SU-DHL-6 (cell line): ENCODE data around the gene SYTL1.
A peak's percentile ranks its signal among the peaks of the same experiment; 100 is the strongest.

Experiments
- H2AFZ ChIP-seq: fragments of 200-600 bp; sonication (generic); 2 replicates; pipeline ENCODE4 v1.6.1; 2014; ENCODE audit warnings: low read depth, mild to moderate bottlenecking, moderate library complexity, mixed read lengths, antibody characterized with exemption, low read length; ENCODE audit not compliant: severe bottlenecking
- H3F3A ChIP-seq: fragments of 200-600 bp; shearing (Covaris generic); 2 replicates; pipeline ENCODE4 v1.6.0; 2016; ENCODE audit warnings: antibody characterized with exemption, mild to moderate bottlenecking; ENCODE audit not compliant: insufficient read depth
- H3K27ac ChIP-seq: fragments of 200-600 bp; sonication (generic); 2 replicates; pipeline ENCODE4 v1.5.1; 2016; ENCODE audit warnings: low read depth, mild to moderate bottlenecking, low read length, moderate library complexity, mixed read lengths
- H3K27me3 ChIP-seq: fragments of 200-600 bp; sonication (generic), shearing (Covaris generic); 2 replicates; pipeline ENCODE4 v1.6.0; 2014; ENCODE audit warnings: mild to moderate bottlenecking, low read length
- H3K36me3 ChIP-seq: fragments of 200-600 bp; sonication (generic); 2 replicates; pipeline ENCODE4 v1.6.1; 2014; ENCODE audit warnings: mild to moderate bottlenecking, low read length, mixed read lengths
- H3K4me2 ChIP-seq: fragments of 300-600, 200-600 bp; shearing (Covaris generic), sonication (generic); 2 replicates; pipeline ENCODE4 v1.6.0; 2014; ENCODE audit warnings: low read length, low read depth, mild to moderate bottlenecking; ENCODE audit not compliant: poor library complexity, severe bottlenecking
- H3K4me3 ChIP-seq: fragments of 200-600 bp; sonication (generic); 2 replicates; pipeline ENCODE4 v1.5.1; 2014; ENCODE audit warnings: antibody characterized with exemption, low read length, mild to moderate bottlenecking, mixed read lengths; ENCODE audit not compliant: insufficient read depth, poor library complexity, severe bottlenecking
- H3K79me2 ChIP-seq: fragments of 200-600 bp; sonication (generic); 2 replicates; pipeline ENCODE4 v1.6.1; 2014; ENCODE audit warnings: mild to moderate bottlenecking, low read length, moderate library complexity; ENCODE audit not compliant: insufficient read depth
- H3K9ac ChIP-seq: fragments of 200-600 bp; sonication (generic); 2 replicates; pipeline ENCODE4 v1.7.0; 2014; ENCODE audit warnings: mild to moderate bottlenecking, low read length
- H3K9me2 ChIP-seq: fragments of 200-600 bp; sonication (generic); replicated peaks from 2 replicates; pipeline ENCODE4 v1.6.1; 2014; ENCODE audit warnings: low read length; ENCODE audit not compliant: insufficient read depth
- H3K9me3 ChIP-seq: fragments of 200-600 bp; sonication (generic); 2 replicates; pipeline ENCODE4 v1.6.1; 2014; ENCODE audit warnings: low read length, mixed read lengths; ENCODE audit not compliant: insufficient read depth
- H4K20me1 ChIP-seq: fragments of 200-600 bp; sonication (generic); 2 replicates; pipeline ENCODE4 v1.6.1; 2014; ENCODE audit warnings: low read depth, mild to moderate bottlenecking, antibody characterized with exemption, low read length, moderate library complexity, mixed read lengths
- CTCF ChIP-seq: fragments of 200-600 bp; sonication (generic); IDR thresholded peaks from one replicate; pipeline ENCODE4 v1.5.1; 2017; ENCODE audit warnings: antibody characterized with exemption, mild to moderate bottlenecking, low read length, moderate library complexity; ENCODE audit not compliant: insufficient read depth, poor library complexity, severe bottlenecking
- EZH2phosphoT487 ChIP-seq: fragments of 200-600 bp; sonication (generic), shearing (Covaris generic); conservative IDR thresholded peaks from 2 replicates; pipeline ENCODE4 v1.6.1; 2018; ENCODE audit warnings: mild to moderate bottlenecking, antibody characterized with exemption, low read length, moderate library complexity, mixed read lengths

SYTL1 gene

GRCh38 chr1:27392778-27393635, 51.2 kb downstream of the SYTL1 start:
- H4K20me1 ChIP-seq, result no peaks in the 10 kb centered on the region
- H3K4me3 ChIP-seq, result peak overlapping the region; percentile 64
- no peaks in the 10 kb centered on the region for H3K79me2 ChIP-seq
- peak; percentile 20 for TF ChIP-seq CTCF
- no peak for TF ChIP-seq EZH2phosphoT487
- H3K27ac ChIP-seq, result no peak overlapping the region
- no peaks in the 10 kb centered on the region for H3K9me3 ChIP-seq
- H3K27me3 ChIP-seq, result no peaks in the 10 kb centered on the region
- H3K36me3 ChIP-seq, result no peaks in the 10 kb centered on the region
- peak overlapping the region; percentile 73 for H3K9ac ChIP-seq
- no peaks in the 10 kb centered on the region for H3K9me2 ChIP-seq
- peak overlapping the region; percentile 97 for H2AFZ ChIP-seq
- peak overlapping the region; percentile 85 for H3K4me2 ChIP-seq
- H3F3A ChIP-seq, result no peaks in the 10 kb centered on the region

- no peaks in the 10 kb centered on the region for H3K9me3 ChIP-seq
- no peaks in the 10 kb centered on the region for H3F3A ChIP-seq
- H2AFZ ChIP-seq, result no peak overlapping the region
- H4K20me1 ChIP-seq, result no peaks in the 10 kb centered on the region
- H3K9ac ChIP-seq, result no peak overlapping the region
- H3K4me3 ChIP-seq, result no peak overlapping the region
- H3K4me2 ChIP-seq, result no peak overlapping the region
- H3K27me3 ChIP-seq, result no peaks in the 10 kb centered on the region
- H3K9me2 ChIP-seq, result no peaks in the 10 kb centered on the region
- no peak for TF ChIP-seq EZH2phosphoT487
- no peaks in the 10 kb centered on the region for H3K79me2 ChIP-seq
- no peak overlapping the region for H3K27ac ChIP-seq
- H3K36me3 ChIP-seq, result no peaks in the 10 kb centered on the region
Measured at GRCh38 chr1:27393641-27394281, 51.9 kb downstream of the SYTL1 start.

DNA sequence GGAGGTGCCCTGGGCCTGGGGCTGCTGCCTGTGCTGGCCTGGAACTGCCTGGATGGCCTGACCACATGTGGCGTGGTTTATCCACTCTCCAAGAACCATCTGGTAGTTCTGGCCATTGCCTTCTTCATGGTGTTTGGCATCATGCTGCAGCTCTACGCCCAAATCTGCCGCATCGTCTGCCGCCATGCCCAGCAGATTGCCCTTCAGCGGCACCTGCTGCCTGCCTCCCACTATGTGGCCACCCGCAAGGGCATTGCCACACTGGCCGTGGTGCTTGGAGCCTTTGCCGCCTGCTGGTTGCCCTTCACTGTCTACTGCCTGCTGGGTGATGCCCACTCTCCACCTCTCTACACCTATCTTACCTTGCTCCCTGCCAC, 52.4 kb downstream of the SYTL1 start:
- Histone ChIP-seq H3K4me2 (no peak overlapping the region), H3F3A (no peaks in the 10 kb centered on the region), H3K9me2 (no peaks in the 10 kb centered on the region), H3K27ac (no peak overlapping the region), H3K9me3 (no peaks in the 10 kb centered on the region), H3K4me3 (no peak overlapping the region), H4K20me1 (no peaks in the 10 kb centered on the region), H3K36me3 (no peaks in the 10 kb centered on the region), H3K27me3 (no peaks in the 10 kb centered on the region), H3K9ac (no peak overlapping the region), H3K79me2 (no peaks in the 10 kb centered on the region), H2AFZ (no peak overlapping the region)
- no peak for TF ChIP-seq CTCF
- TF ChIP-seq EZH2phosphoT487, result no peak

GRCh38 chr1:27394925-27395324, 53.1 kb downstream of the SYTL1 start:
- no peak overlapping the region for H3K4me2 ChIP-seq

More at GRCh38 chr1:27394925-27395324, 53.1 kb downstream of the SYTL1 start:
- Histone ChIP-seq H3K4me3 (no peak overlapping the region), H3K9ac (no peak overlapping the region), H3K27me3 (no peaks in the 10 kb centered on the region), H3K79me2 (no peaks in the 10 kb centered on the region), H3F3A (no peaks in the 10 kb centered on the region), H3K27ac (no peak overlapping the region), H3K36me3 (no peaks in the 10 kb centered on the region), H4K20me1 (no peaks in the 10 kb centered on the region), H2AFZ (no peak overlapping the region), H3K9me3 (no peaks in the 10 kb centered on the region), H3K9me2 (no peaks in the 10 kb centered on the region)
- TF ChIP-seq CTCF (no peak), EZH2phosphoT487 (no peak)
